Left ventricle myocardium inferior (tissue), 1 donor: ENCODE results near the gene KCNQ1. TPM values are rescaled to one million over a fixed set of nuclear protein-coding genes. Genes with fewer than 3 reads are reported as not detected.

Source experiments
- DNase-seq: peaks from one replicate; pipeline ENCODE4 v3.0.0-alpha.2; 2020
- H3K27ac ChIP-seq: fragments of 200-600 bp; replicated peaks from 2 replicates; pipeline ENCODE4 v1.8.0; 2021
- H3K27me3 ChIP-seq: fragments of 200-600 bp; 2 replicates; pipeline ENCODE4 v1.8.0; 2021; ENCODE audit warnings: low read depth
- H3K36me3 ChIP-seq: fragments of 200-600 bp; 2 replicates; pipeline ENCODE4 v1.8.0; 2021
- H3K4me1 ChIP-seq: fragments of 200-600 bp; 2 replicates; pipeline ENCODE4 v1.8.0; 2021
- H3K4me3 ChIP-seq: fragments of 200-600 bp; 2 replicates; pipeline ENCODE4 v1.8.0; 2021; ENCODE audit warnings: mild to moderate bottlenecking, moderate library complexity
- H3K9me3 ChIP-seq: fragments of 200-600 bp; replicated peaks from 2 replicates; pipeline ENCODE4 v1.8.0; 2021
- intact Hi-C: fragments of 100-400 bp; cut with micrococcal nuclease; formaldehyde crosslinking; loops from one replicate; pipeline ENCODE4 v1.11.0; 2022
- total RNA-seq: library from RNA; stranded (reverse); fragmentation: NEBNext Ultra II Directional; extraction: Animal tissue kit (Norgen Biotek cat#: 25700); gene quantifications from one replicate; pipeline ENCODE4 v1.2.1, GENCODE V29; 2021
- TF ChIP-seq, protein P1 (sequence below): fragments of 200-600 bp; IDR thresholded peaks from 2 replicates; pipeline ENCODE4 v1.8.0; 2021; ENCODE audit warnings: antibody characterized with exemption, mild to moderate bottlenecking, borderline replicate concordance
- donor health status: DM: no; HTN: yes; CAD: no; lungs with severe emphysema.

Gene KCNQ1
- total RNA-seq, 1 donor from 2014 or later = 41.8 TPM

DNA sequence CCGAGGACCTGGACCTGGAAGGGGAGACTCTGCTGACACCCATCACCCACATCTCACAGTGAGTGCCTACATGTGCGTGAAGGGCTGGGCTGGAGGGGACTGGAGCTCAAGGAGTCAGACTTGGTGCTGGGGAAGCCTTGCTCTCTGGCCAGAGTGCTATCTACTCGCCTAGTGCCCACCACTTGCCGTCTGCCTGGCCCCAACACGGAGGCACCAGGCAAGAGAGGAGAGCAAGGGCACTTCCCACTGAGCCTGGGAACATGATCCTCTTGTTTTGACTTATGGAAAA, 217.2 kb downstream of the KCNQ1 start:
- TF ChIP-seq, protein P1, sequence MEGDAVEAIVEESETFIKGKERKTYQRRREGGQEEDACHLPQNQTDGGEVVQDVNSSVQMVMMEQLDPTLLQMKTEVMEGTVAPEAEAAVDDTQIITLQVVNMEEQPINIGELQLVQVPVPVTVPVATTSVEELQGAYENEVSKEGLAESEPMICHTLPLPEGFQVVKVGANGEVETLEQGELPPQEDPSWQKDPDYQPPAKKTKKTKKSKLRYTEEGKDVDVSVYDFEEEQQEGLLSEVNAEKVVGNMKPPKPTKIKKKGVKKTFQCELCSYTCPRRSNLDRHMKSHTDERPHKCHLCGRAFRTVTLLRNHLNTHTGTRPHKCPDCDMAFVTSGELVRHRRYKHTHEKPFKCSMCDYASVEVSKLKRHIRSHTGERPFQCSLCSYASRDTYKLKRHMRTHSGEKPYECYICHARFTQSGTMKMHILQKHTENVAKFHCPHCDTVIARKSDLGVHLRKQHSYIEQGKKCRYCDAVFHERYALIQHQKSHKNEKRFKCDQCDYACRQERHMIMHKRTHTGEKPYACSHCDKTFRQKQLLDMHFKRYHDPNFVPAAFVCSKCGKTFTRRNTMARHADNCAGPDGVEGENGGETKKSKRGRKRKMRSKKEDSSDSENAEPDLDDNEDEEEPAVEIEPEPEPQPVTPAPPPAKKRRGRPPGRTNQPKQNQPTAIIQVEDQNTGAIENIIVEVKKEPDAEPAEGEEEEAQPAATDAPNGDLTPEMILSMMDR = no peak
- no peak overlapping the region for H3K4me3 ChIP-seq
- H3K27me3 ChIP-seq = no peaks in the 10 kb centered on the region
- intact Hi-C loops = no loop called here
- H3K9me3 ChIP-seq = peaks cover 58% of the 10 kb centered on the region
- no peak for DNase-seq
- no peak overlapping the region for H3K27ac ChIP-seq
- H3K36me3 ChIP-seq = peaks cover 26% of the 10 kb centered on the region
- H3K4me1 ChIP-seq = peaks cover 15% of the 10 kb centered on the region

DNA sequence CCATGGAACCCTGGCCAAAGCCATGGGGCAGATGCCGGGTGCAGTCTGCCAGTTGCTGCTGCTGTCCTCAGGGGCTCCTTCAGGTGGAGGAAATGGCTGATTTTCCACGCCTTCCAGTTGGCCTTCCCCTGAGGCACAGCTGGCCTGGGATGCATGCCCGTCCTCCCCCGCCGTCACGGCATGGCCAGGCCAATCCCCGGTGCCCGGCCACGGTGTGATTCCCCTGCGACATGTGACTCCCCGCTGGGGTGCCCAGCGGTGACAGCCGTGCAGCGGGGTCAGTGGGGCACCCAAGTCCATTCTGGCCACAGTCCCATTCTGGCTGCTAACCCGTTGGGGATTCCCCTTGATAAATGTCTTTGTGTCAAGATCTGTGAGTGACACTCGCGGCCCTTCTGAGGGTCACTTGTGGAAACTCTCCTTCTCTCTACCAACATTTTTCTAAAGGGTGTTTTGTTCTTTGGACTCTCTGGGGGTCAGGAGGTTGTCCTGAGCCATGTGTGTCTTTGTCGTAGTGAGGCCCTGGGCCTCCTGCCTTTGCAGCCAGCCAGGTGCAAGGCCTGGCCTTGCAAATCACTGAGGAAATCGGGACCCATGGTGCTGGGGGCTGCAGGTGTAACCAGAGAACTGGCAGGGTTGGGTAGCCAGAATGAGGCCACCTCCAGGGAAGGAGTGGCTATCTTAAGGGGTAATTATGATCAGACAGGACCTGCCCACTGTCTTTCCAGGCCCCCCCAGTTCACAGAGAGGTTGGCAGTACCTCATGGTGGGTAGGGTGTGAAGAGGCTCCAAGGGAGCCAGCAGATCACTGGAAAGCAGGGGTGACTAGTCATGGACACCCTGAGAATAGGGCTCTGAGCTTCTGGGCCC, 217.9 kb downstream of the KCNQ1 start:
- intact Hi-C loops = no loop called here
- peaks cover 51% of the 10 kb centered on the region for H3K9me3 ChIP-seq
- peaks cover 15% of the 10 kb centered on the region for H3K4me1 ChIP-seq
- no peak overlapping the region for H3K4me3 ChIP-seq
- no peak overlapping the region for H3K27ac ChIP-seq
- peaks cover 26% of the 10 kb centered on the region for H3K36me3 ChIP-seq
- no peak for DNase-seq
- TF ChIP-seq, protein P1 = no peak
- no peaks in the 10 kb centered on the region for H3K27me3 ChIP-seq

DNA sequence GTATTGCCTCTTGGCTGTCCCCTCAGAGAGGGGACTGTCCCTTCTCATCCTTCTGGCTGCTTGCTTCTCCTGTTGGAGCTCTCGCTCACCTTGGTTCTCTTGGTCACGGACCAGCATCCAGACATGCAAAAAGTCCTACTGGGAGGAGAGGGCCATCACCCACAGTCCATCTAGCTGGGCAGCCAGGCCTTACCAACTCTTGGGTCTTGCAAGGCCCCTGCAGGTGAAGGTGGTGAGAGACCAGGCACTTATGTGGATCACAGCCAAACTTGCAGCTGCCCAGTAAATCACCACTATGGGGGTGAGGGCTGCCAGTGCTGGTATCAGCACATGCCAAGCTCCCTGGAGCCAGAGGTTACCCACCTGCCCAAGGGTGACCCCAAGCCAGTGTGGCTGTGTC, 218.7 kb downstream of the KCNQ1 start:
- Histone ChIP-seq H3K27me3 (no peaks in the 10 kb centered on the region), H3K9me3 (peaks cover 43% of the 10 kb centered on the region), H3K27ac (no peak overlapping the region), H3K4me1 (peaks cover 9% of the 10 kb centered on the region), H3K4me3 (no peak overlapping the region), H3K36me3 (peaks cover 26% of the 10 kb centered on the region)
- TF ChIP-seq, protein P1 = no peak
- intact Hi-C loops = no loop called here
- DNase-seq = no peak

DNA sequence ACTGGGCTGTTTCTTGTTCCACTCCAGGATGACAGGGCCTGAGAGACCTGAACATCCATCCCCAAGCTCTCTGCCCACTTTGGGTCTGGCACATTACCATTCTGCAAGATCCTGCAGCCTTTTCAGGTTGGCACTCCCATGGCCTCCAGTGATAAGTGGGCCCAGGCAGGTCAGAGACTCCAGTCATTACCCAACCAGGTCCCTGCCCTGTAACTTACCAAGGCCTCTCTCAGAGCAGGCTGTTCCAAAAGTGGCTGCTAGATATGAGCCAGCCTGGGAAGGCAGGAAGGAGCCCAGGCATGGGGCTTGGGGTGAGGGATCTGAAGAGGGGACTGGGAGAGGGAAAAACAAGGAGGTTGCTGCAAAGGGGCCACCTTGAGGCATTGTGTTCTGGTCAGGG, 219.1 kb downstream of the KCNQ1 start:
- peaks cover 28% of the 10 kb centered on the region for H3K36me3 ChIP-seq
- H3K27me3 ChIP-seq = no peaks in the 10 kb centered on the region
- DNase-seq = no peak
- no peak overlapping the region for H3K27ac ChIP-seq
- TF ChIP-seq, protein P1 = no peak
- no peak overlapping the region for H3K4me3 ChIP-seq
- H3K4me1 ChIP-seq = peaks cover 5% of the 10 kb centered on the region
- peaks cover 38% of the 10 kb centered on the region for H3K9me3 ChIP-seq
- intact Hi-C loops = no loop called here

DNA sequence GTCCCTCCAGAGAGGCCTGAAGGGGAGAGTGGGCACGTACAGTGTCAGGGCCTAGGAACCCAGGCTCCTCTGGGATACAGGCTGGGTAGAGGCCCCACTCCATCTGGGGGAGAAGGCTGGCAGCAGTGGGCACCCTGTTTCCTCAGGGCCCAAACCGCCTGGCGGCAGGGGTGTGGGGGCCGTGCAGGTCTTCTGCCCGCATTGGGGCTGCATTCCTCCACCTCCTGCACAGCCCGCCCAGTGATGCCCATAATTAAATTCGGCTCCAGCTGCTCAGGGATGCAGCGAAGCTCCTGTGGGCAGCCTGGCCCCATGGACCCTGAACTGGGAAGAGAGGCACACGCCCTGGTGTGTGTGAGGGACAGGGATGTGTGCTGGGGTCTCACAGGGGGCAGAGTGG, 219.6 kb downstream of the KCNQ1 start:
- peaks cover 34% of the 10 kb centered on the region for H3K9me3 ChIP-seq
- peaks cover 32% of the 10 kb centered on the region for H3K36me3 ChIP-seq
- H3K4me1 ChIP-seq = no peaks in the 10 kb centered on the region
- no peak overlapping the region for H3K4me3 ChIP-seq
- no peak for DNase-seq
- TF ChIP-seq, protein P1 = no peak
- H3K27ac ChIP-seq = no peak overlapping the region
- intact Hi-C loops = no loop called here
- no peaks in the 10 kb centered on the region for H3K27me3 ChIP-seq
